SIG-M5 treated with dmso at 0.1 percent for 504 hours (cell line): ENCODE measurements around the gene ROBO2.

Experiments
- DNase-seq: peaks from one replicate; lab custom pipeline; 2025; ENCODE audit not compliant: unreplicated experiment; lab: John Stamatoyannopoulos, UW

Gene ROBO2

GRCh38 chr3:77541203-77541922 is 501.5 kb downstream of the ROBO2 start:
- no peak for DNase-seq

- DNase-seq, result no peak
These were observed 506.3 kb downstream of the ROBO2 start for GRCh38 chr3:77546246-77546645.

GRCh38 chr3:77549034-77549433 is 509.1 kb downstream of the ROBO2 start:
- no peak for DNase-seq

- DNase-seq, result no peak
These were observed 513.3 kb downstream of the ROBO2 start for GRCh38 chr3:77553240-77553639.

GRCh38 chr3:77562089-77562488 is 522.2 kb downstream of the ROBO2 start:
- no peak for DNase-seq

- no peak for DNase-seq
These were observed 523.1 kb downstream of the ROBO2 start for GRCh38 chr3:77563012-77563411.

- no peak for DNase-seq
These were observed 526.2 kb downstream of the ROBO2 start for GRCh38 chr3:77566055-77566454.

- DNase-seq, result no peak
These were observed 532.2 kb downstream of the ROBO2 start for GRCh38 chr3:77571971-77572715.

GRCh38 chr3:77577264-77577663 is 537.4 kb downstream of the ROBO2 start:
- no peak for DNase-seq

GRCh38 chr3:77586216-77586615 is 546.3 kb downstream of the ROBO2 start:
- no peak for DNase-seq

- no peak for DNase-seq
These were observed 549.0 kb downstream of the ROBO2 start for GRCh38 chr3:77588863-77589262.

GRCh38 chr3:77590191-77590590 is 550.3 kb downstream of the ROBO2 start:
- DNase-seq, result no peak

GRCh38 chr3:77595371-77595870 is 555.5 kb downstream of the ROBO2 start:
- DNase-seq, result no peak

- DNase-seq, result no peak
These were observed 560.0 kb downstream of the ROBO2 start for GRCh38 chr3:77599948-77600347.

- no peak for DNase-seq
These were observed 562.0 kb downstream of the ROBO2 start for GRCh38 chr3:77601823-77602415.

- DNase-seq, result no peak
These were observed 562.8 kb downstream of the ROBO2 start for GRCh38 chr3:77602722-77603121.

- no peak for DNase-seq
These were observed 565.4 kb downstream of the ROBO2 start for GRCh38 chr3:77605308-77605707.

- no peak for DNase-seq
These were observed 566.0 kb downstream of the ROBO2 start for GRCh38 chr3:77605865-77606264.

- no peak for DNase-seq
These were observed 566.5 kb downstream of the ROBO2 start for GRCh38 chr3:77606372-77606771.

GRCh38 chr3:77618686-77619085 is 578.8 kb downstream of the ROBO2 start:
- no peak for DNase-seq

- DNase-seq, result no peak
These were observed 580.1 kb downstream of the ROBO2 start for GRCh38 chr3:77620009-77620408.

- DNase-seq, result no peak
These were observed 583.6 kb downstream of the ROBO2 start for GRCh38 chr3:77623500-77623899.
